HG03025 (cell line): Measurements from ENCODE around the gene MMS19.
"Not testable (repeated sequence)": the region's sequence is repeated elsewhere in the genome, so short reads cannot be mapped to it uniquely, and the experiment has no call there.

Experiments
- ATAC-seq: cut with Tn5 transposase; IDR thresholded peaks from one replicate; pipeline ENCODE4 v1.9.1; 2021; ENCODE audit warnings: mild to moderate bottlenecking, moderate library complexity; ENCODE audit not compliant: unreplicated experiment, low FRiP score

Gene MMS19

GRCh38 chr10:97434557-97434956 lies 63.7 kb downstream of the MMS19 start:
- no peak for ATAC-seq

GRCh38 chr10:97434055-97434454 lies 64.2 kb downstream of the MMS19 start:
- ATAC-seq, result no peak

GRCh38 chr10:97428572-97428981 lies 69.6 kb downstream of the MMS19 start:
- no peak for ATAC-seq

- no peak for ATAC-seq
These were observed 70.5 kb downstream of the MMS19 start for GRCh38 chr10:97427571-97428179.

DNA sequence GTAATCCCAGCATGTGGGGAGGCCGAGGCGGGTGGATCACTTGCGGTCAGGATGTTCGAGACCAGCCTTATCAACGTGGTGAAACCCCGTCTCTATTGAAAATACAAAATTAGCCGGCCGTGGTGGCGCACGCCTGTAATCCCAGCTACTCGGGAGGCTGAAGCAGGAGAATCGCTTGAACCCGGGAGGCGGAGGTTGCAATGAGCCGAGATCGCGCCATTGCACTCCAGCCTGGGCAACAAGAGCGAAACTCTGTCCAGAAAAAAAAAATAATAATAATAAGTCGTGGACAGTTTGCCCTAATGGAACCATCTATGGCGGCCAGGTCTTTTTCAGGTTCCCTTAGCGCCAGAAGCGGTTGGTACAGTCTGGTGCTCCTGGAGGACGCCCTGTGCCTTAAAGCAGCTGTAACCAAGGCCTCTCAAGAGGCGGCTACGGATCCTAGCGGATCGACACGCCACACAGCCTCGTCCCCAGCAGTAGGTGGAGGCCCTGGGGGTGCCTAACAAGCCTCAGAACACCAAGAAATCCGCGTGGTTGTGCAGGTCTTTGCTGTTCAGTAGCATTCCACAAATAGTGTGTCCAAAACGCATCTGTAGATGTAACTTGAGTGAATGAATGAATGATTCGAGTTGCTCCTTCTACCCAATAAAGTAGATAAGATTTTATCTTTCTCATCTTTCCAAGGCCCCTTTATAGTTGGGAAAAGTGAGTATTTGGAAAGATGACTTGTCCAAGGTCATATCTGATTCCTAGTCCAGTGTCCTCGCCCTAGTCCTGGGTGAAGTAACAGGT lies 71.2 kb downstream of the MMS19 start:
- no peak for ATAC-seq

DNA sequence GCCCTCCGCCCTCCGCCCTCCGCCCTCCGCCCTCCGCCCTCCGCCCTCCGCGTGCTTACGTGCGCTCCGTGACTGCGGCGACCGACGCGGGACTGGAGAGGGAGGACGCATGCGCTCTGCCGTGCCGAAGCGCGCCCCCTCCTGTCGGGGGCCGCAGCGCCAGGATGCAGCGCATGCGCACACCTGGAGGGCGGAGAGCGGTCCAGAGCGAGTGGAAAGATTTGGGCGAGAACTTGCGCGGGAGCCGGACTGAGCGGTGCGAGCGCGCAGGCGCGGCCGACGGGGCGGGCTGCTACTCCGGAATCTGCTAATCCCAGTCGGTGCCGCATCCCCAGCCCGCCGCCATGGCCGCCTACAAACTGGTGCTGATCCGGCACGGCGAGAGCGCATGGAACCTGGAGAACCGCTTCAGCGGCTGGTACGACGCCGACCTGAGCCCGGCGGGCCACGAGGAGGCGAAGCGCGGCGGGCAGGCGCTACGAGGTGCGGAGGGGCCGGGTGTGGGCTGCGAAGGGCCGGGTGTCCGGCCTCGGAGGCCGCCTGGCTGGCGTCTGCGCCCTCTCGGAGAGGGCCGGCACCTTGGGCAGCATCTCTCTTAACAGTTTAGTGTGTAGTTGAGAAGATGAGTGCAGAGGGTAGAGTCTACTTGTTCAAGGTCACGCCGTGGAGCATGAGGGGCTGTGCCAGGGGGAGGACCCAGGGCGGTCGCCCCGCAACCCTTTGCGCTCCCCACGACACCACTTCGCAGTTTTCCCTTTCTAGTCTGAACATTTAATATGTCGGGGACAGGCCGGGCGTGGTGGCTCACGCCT lies 72.1 kb downstream of the MMS19 start, which contains the start of gene PGAM1:
Gene PGAM1 (plus strand): TSS at position 228 of the 812 bp plus-strand sequence. CDS start 117 bp downstream, at position 345.
- peak; percentile 85 for ATAC-seq

- ATAC-seq, result not testable (repeated sequence)
These were observed 74.5 kb downstream of the MMS19 start for GRCh38 chr10:97423757-97424098.

GRCh38 chr10:97416565-97416964 lies 81.7 kb downstream of the MMS19 start:
- no peak for ATAC-seq

DNA sequence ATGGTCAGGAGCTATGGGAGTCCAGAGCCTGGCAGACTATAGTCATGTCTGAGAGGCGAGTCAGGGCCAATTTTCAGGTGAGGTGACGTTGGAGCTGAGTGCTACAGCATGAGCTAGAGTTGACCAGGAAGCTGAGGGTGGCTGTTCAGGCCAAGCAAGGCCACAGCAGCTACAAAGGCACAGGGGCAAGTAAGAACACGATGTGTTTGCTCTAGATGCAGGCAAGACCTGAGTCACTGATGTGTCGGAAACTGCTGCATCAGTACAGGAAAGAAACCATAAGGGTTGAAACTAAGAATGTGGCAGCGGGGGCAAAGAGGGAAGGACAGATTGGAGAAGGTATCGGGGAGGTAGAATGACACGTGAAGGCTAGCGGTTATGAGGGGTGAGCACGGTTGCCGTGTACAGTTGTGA lies 85.3 kb downstream of the MMS19 start:
- no peak for ATAC-seq

GRCh38 chr10:97411406-97411805 lies 86.8 kb downstream of the MMS19 start:
- ATAC-seq, result no peak

DNA sequence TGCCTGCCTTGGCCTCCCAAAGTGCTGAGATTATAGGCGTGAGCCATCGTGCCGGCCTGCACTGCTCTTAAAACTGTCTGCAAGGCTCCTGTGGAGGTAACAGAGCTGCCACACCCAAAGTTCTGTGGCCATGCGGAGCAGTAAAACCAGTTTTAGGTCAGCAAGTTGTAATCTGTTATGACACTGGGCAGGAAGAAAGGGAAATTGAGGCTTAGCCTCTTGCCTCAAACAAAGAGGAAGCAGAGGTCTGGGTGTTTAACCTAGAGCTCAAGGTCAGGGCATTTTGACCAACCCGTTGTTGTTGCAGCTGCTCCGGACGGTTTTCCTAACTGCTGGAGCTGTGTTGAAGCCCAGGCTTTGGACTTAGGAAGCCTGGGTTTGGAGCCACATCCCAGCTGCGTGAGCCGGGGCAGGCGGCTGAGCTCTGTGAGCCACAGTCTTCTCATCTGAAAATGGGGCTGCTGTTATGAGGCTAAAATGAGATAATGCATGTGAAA lies 89.7 kb downstream of the MMS19 start:
- no peak for ATAC-seq
